Upper lobe of left lung (tissue), 4 donors: ENCODE measurements around the gene CTNNBL1.
"Not testable (repeated sequence)": the region's sequence is repeated elsewhere in the genome, so short reads cannot be mapped to it uniquely, and the experiment has no call there.

ENCODE experiments used
- EP300 ChIP-seq, 4 donors: sonication (generic); formaldehyde crosslinking; IDR thresholded peaks; one replicate each; pipeline ENCODE4 v1.5.1; 2017; ENCODE audit warnings: antibody characterized with exemption in 4 of 4, control low read depth in 2 of 4
- TF ChIP-seq, protein P1 (sequence below), 6 experiments: fragments of 450-650 bp in 4 of 6; fragments of 200-600 bp in 2 of 6; sonication (generic) in 2 of 6; IDR thresholded peaks; one replicate each; pipeline ENCODE4 v1.5.1; 2016 to 2019; ENCODE audit warnings: antibody characterized with exemption in 6 of 6

DNA sequence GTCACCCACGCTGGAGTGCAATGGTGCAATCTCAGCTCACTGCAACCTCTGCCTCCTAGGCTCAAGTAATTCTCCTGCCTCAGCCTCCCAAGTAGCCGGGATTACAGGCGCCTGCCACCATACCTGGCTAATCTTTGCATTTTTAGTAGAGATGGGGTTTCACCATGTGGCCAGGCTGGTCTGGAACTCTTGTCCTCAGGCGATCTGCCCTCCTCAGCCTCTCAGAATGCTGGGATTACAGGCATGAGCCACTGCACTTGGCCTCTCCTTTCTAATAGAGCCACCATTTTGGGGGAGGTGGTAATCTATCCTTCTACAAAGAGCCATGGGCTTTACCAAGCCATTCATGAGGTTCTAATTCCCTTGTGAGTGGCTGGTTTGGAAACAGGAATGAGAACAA is 14.1 kb upstream of the CTNNBL1 start:
- TF ChIP-seq, protein P1, sequence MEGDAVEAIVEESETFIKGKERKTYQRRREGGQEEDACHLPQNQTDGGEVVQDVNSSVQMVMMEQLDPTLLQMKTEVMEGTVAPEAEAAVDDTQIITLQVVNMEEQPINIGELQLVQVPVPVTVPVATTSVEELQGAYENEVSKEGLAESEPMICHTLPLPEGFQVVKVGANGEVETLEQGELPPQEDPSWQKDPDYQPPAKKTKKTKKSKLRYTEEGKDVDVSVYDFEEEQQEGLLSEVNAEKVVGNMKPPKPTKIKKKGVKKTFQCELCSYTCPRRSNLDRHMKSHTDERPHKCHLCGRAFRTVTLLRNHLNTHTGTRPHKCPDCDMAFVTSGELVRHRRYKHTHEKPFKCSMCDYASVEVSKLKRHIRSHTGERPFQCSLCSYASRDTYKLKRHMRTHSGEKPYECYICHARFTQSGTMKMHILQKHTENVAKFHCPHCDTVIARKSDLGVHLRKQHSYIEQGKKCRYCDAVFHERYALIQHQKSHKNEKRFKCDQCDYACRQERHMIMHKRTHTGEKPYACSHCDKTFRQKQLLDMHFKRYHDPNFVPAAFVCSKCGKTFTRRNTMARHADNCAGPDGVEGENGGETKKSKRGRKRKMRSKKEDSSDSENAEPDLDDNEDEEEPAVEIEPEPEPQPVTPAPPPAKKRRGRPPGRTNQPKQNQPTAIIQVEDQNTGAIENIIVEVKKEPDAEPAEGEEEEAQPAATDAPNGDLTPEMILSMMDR (IDR thresholded peaks at IDR 0.05), result not testable (repeated sequence)
- not testable (repeated sequence) for TF ChIP-seq EP300 (IDR thresholded peaks at IDR 0.05)
